ENCODE data around the gene PPP1R9B.

DNA sequence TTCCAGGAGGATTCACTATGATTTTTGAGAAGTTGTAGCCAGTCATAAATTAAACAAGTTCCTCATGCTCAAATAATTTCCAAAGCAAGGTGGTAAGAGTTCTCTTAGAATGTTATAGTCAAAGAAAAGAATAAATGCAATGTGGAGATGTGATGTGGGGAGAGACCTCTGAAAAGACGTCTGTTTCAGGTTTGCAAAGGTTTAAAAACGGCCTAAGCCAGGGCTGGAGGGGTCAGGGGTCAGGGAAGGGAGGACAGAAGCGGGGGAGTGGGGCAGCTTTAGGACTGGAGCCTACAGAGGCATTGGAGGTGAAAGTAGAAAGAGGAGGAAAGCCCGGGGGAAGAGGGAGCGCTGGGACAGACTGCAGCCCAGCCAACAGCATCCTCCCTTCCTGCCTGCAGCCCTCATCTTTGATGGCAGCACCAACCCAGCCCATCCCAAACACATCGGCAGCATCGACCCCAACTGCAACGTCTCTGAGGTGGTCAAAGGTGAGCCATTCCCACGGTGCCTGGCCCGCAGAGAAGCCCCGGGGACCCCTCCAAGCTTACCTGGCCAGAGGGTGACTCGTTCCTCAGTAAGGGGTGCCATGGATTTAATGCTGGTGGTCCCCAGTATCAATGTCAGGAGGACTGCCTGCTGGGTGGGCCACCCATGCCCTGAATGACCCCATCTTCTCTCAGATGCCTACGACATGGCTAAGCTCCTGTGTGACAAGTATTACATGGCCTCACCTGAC is 43.9 kb downstream of the PPP1R9B start:
- TF ChIP-seq, protein P1, sequence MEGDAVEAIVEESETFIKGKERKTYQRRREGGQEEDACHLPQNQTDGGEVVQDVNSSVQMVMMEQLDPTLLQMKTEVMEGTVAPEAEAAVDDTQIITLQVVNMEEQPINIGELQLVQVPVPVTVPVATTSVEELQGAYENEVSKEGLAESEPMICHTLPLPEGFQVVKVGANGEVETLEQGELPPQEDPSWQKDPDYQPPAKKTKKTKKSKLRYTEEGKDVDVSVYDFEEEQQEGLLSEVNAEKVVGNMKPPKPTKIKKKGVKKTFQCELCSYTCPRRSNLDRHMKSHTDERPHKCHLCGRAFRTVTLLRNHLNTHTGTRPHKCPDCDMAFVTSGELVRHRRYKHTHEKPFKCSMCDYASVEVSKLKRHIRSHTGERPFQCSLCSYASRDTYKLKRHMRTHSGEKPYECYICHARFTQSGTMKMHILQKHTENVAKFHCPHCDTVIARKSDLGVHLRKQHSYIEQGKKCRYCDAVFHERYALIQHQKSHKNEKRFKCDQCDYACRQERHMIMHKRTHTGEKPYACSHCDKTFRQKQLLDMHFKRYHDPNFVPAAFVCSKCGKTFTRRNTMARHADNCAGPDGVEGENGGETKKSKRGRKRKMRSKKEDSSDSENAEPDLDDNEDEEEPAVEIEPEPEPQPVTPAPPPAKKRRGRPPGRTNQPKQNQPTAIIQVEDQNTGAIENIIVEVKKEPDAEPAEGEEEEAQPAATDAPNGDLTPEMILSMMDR (IDR thresholded peaks at IDR 0.05), result no peak
- TF ChIP-seq EP300 (IDR thresholded peaks at IDR 0.05) (no peak), POLR2A (IDR thresholded peaks at IDR 0.05) (no peak)

Data from tibial nerve (tissue), 4 donors.